HepG2 (cell line): ENCODE measurements around the gene L3MBTL3. TPM values are rescaled to one million over a fixed set of nuclear protein-coding genes. Genes with fewer than 3 reads are reported as not detected.

Experiments
- FOSL2 ChIP-seq: sonication (generic); formaldehyde crosslinking; IDR thresholded peaks from 2 replicates; pipeline ENCODE4 v1.4.0; 2020; ENCODE audit warnings: missing genetic modification reagents
- HNRNPL ChIP-seq: fragments of 200-400 bp; formaldehyde crosslinking; IDR thresholded peaks from 2 replicates; pipeline ENCODE4 v1.6.1; 2017; ENCODE audit warnings: mild to moderate bottlenecking, low read depth, low read length
- KLF6 ChIP-seq: IDR thresholded peaks from 2 replicates; pipeline ENCODE4 v1.8.0; 2016; ENCODE audit warnings: missing biosample characterization, missing genetic modification reagents
- MBNL3 ChIP-seq: fragments of 250-450 bp; sonication (Bioruptor Pico); conservative IDR thresholded peaks from 2 replicates; pipeline ENCODE4 v1.8.0; 2022; ENCODE audit warnings: mild to moderate bottlenecking, inconsistent platforms
- MED1 ChIP-seq: sonication (generic); formaldehyde crosslinking; IDR thresholded peaks from 2 replicates; pipeline ENCODE4 v1.4.0; 2020; ENCODE audit warnings: missing genetic modification reagents
- NFE2L1 ChIP-seq: sonication (generic); formaldehyde crosslinking; IDR thresholded peaks from 2 replicates; pipeline ENCODE4 v1.4.0; 2020; ENCODE audit warnings: missing genetic modification reagents, mild to moderate bottlenecking, borderline replicate concordance
- NKX3-1 ChIP-seq: sonication (generic); formaldehyde crosslinking; IDR thresholded peaks from 2 replicates; pipeline ENCODE4 v1.5.0; 2020; ENCODE audit warnings: missing genetic modification reagents
- RBM39 ChIP-seq: fragments of 200-400 bp; formaldehyde crosslinking; IDR thresholded peaks from one replicate; pipeline ENCODE4 v1.6.1; 2018; ENCODE audit warnings: antibody characterized with exemption, mild to moderate bottlenecking, low read depth, low read length; ENCODE audit not compliant: poor library complexity, severe bottlenecking
- RFXAP ChIP-seq: sonication (generic); formaldehyde crosslinking; IDR thresholded peaks from 2 replicates; pipeline ENCODE4 v1.4.0; 2020; ENCODE audit warnings: missing genetic modification reagents, borderline replicate concordance
- SALL1 ChIP-seq: sonication (generic); formaldehyde crosslinking; IDR thresholded peaks from 2 replicates; pipeline ENCODE4 v1.8.0; 2022; ENCODE audit warnings: mild to moderate bottlenecking, missing genetic modification reagents
- SOX6 ChIP-seq, 2 experiments: fragments of 450-650 bp in 1 of 2; sonication (generic) in 1 of 2; formaldehyde crosslinking in 1 of 2; IDR thresholded peaks; 2 replicates each; pipeline versions ENCODE4 v1.4.0 to v1.6.1; 2017 to 2020; ENCODE audit warnings: antibody characterized with exemption in 1 of 2, mild to moderate bottlenecking in 1 of 2, missing genetic modification reagents in 1 of 2
- ZBTB34 ChIP-seq: sonication (generic); formaldehyde crosslinking; IDR thresholded peaks from 2 replicates; pipeline ENCODE4 v1.8.0; 2022; ENCODE audit warnings: mild to moderate bottlenecking, missing genetic modification reagents
- ZBTB38 ChIP-seq: sonication (generic); formaldehyde crosslinking; IDR thresholded peaks from 2 replicates; pipeline ENCODE4 v1.5.1; 2020; ENCODE audit warnings: mild to moderate bottlenecking, missing genetic modification reagents
- ZMYM4 ChIP-seq: sonication (generic); formaldehyde crosslinking; IDR thresholded peaks from 2 replicates; pipeline ENCODE4 v1.8.1; 2023; ENCODE audit warnings: mild to moderate bottlenecking, missing genetic modification reagents
- ZNF276 ChIP-seq: sonication (generic); formaldehyde crosslinking; IDR thresholded peaks from 2 replicates; pipeline ENCODE4 v1.4.0; 2020; ENCODE audit warnings: mild to moderate bottlenecking, low read depth, missing genetic modification reagents
- ZNF281 ChIP-seq: sonication (generic); formaldehyde crosslinking; IDR thresholded peaks from 2 replicates; pipeline ENCODE4 v1.4.0; 2020; ENCODE audit warnings: missing genetic modification reagents, borderline replicate concordance
- ZNF431 ChIP-seq: sonication (generic); formaldehyde crosslinking; IDR thresholded peaks from 2 replicates; pipeline ENCODE4 v1.9.0; 2022; ENCODE audit warnings: missing genetic modification reagents, low read depth, mild to moderate bottlenecking, borderline replicate concordance
- ZNF570 ChIP-seq: sonication (generic); formaldehyde crosslinking; IDR thresholded peaks from 2 replicates; pipeline ENCODE4 v1.4.0; 2020; ENCODE audit warnings: mild to moderate bottlenecking, missing genetic modification reagents, borderline replicate concordance
- ZNF644 ChIP-seq: IDR thresholded peaks from 2 replicates; pipeline ENCODE4 v1.6.1; 2016; ENCODE audit warnings: low read depth
- ZNF816 ChIP-seq: sonication (generic); formaldehyde crosslinking; IDR thresholded peaks from 2 replicates; pipeline ENCODE4 v1.8.0; 2022; ENCODE audit warnings: missing genetic modification reagents, mild to moderate bottlenecking, borderline replicate concordance
- ZSCAN31 ChIP-seq: sonication (generic); formaldehyde crosslinking; IDR thresholded peaks from 2 replicates; pipeline ENCODE4 v1.5.0; 2020; ENCODE audit warnings: low read depth, mild to moderate bottlenecking, missing genetic modification reagents
- polyA plus RNA-seq, 8 experiments: library from polyadenylated mRNA; depleted of rRNA in 3 of 8; stranded (reverse) in 7 of 8; unstranded in 1 of 8; fragments of >200 nt; fragmentation: Illumina TruSeq in 4 of 8; extraction: Trizol in 4 of 8; gene quantifications; 2 replicates each; pipeline versions ENCODE4 v1.2.1 to v1.2.3, GENCODE V29; 2011 to 2016; ENCODE audit warnings: low read depth in 4 of 8, missing spikeins in 1 of 8, mixed read lengths in 1 of 8; ENCODE audit not compliant: insufficient read depth in 1 of 8
- total RNA-seq, 5 experiments: library from RNA; depleted of rRNA; stranded (reverse); fragments of >200 nt; fragmentation: Illumina TruSeq; extraction: Trizol; gene quantifications; 2 replicates each; pipeline ENCODE4 v1.2.3, GENCODE V29; 2016; ENCODE audit warnings: low read depth in 1 of 5

The L3MBTL3 gene
- total and polyA plus RNA-seq, 2 of the 13 experiments (the other 11 are each of a cell fraction or from before 2014, with no cell fraction given), result 1.5 to 2.5 TPM

GRCh38 chr6:130043344-130043743 is 25.0 kb downstream of the L3MBTL3 start (continued):
- TF ChIP-seq ZBTB34, result 0 out of 2 replicates have a peak, but pooled peaks have one; percentile 35
- TF ChIP-seq NFE2L1 (CRISPR knock-in tag), result no peak
- TF ChIP-seq KLF6, result no peak
- no peak for TF ChIP-seq MBNL3 (CRISPR knock-in tag)
- peak; percentile 65 for TF ChIP-seq ZNF644 (CRISPR knock-in tag)
- TF ChIP-seq HNRNPL, result no peak
- TF ChIP-seq SALL1 (CRISPR knock-in tag), result no peak
- peak; percentile 72 for TF ChIP-seq ZMYM4 (CRISPR knock-in tag)
- TF ChIP-seq NKX3-1 (CRISPR knock-in tag), result 0 out of 2 replicates have a peak, but pooled peaks have one; percentile 36
- 0 out of 2 replicates have a peak, but pooled peaks have one; percentile 60 for TF ChIP-seq ZNF281 (CRISPR knock-in tag)
- TF ChIP-seq RBM39, result no peak
- TF ChIP-seq MED1 (CRISPR knock-in tag), result no peak
- TF ChIP-seq ZNF570 (CRISPR knock-in tag), result no peak
- no peak for TF ChIP-seq ZNF816 (CRISPR knock-in tag)
- no peak for TF ChIP-seq ZBTB38 (CRISPR knock-in tag)
- TF ChIP-seq RFXAP, result no peak
- no peak for TF ChIP-seq FOSL2
- TF ChIP-seq ZNF276 (CRISPR knock-in tag), result no peak
- TF ChIP-seq ZSCAN31, result no peak
- no peak for TF ChIP-seq ZNF431 (CRISPR knock-in tag)
- TF ChIP-seq SOX6 (IDR thresholded peaks at IDR 0.05), result no peak
- peak; percentile 33; the same call in 1 of the 2 replicates for TF ChIP-seq SOX6 (CRISPR knock-in tag; IDR thresholded peaks at IDR 0.05)
